SK-N-SH (cell line): Measurements from ENCODE around the gene PDIA5. TPM values are rescaled to one million over a fixed set of nuclear protein-coding genes. Genes with fewer than 3 reads are reported as not detected.
"Not testable (repeated sequence)": the region's sequence is repeated elsewhere in the genome, so short reads cannot be mapped to it uniquely, and the experiment has no call there.

Source experiments
- CTCF ChIA-PET: fragments of 300-600, 350-600 bp; formaldehyde crosslinking; extraction: SDS; loops from one replicate; lab custom pipeline; 2021; lab: Yijun Ruan, JAX
- POLR2A ChIA-PET: fragments of 350-600 bp; sonication (Branson Sonifier 250); formaldehyde crosslinking; extraction: SDS; loops from one replicate; lab custom pipeline; 2020; ENCODE audit warnings: antibody characterized with exemption, inconsistent platforms; lab: Yijun Ruan, JAX
- DNase-seq: peaks from one replicate; pipeline ENCODE4 v3.0.0; 2012
- H2AFZ ChIP-seq: fragments of 200-600 bp; sonication (generic); 2 replicates; pipeline ENCODE4 v1.8.1; 2016; ENCODE audit warnings: antibody characterized with exemption, mild to moderate bottlenecking, low read depth
- H3F3A ChIP-seq: fragments of 200-600 bp; sonication (generic); replicated peaks from 2 replicates; pipeline ENCODE3; 2016; ENCODE audit warnings: antibody characterized with exemption, mild to moderate bottlenecking; ENCODE audit not compliant: insufficient read depth
- H3K27ac ChIP-seq, 2 experiments: fragments of 200-500 bp in 1 of 2; fragments of 200-600 bp in 1 of 2; sonication (Bioruptor generic) in 1 of 2; sonication (generic), shearing (Covaris generic) in 1 of 2; 2 replicates each; pipeline versions ENCODE4 v1.5.1 to v1.6.1; 2014 to 2016; ENCODE audit warnings: low read depth in 2 of 2, inconsistent platforms in 1 of 2, low read length in 1 of 2, mild to moderate bottlenecking in 1 of 2, mixed read lengths in 1 of 2
- H3K27me3 ChIP-seq: fragments of 200-600 bp; sonication (generic), shearing (Covaris generic); 2 replicates; pipeline ENCODE4 v1.6.1; 2016; ENCODE audit warnings: mixed run types; ENCODE audit not compliant: insufficient read depth
- H3K36me3 ChIP-seq, 2 experiments: fragments of 200-500 bp in 1 of 2; fragments of 200-600 bp in 1 of 2; sonication (Bioruptor generic) in 1 of 2; sonication (generic) in 1 of 2; replicated peaks in 1 of 2; 2 replicates each; pipeline versions ENCODE3 to v1.5.1; 2014 to 2016; ENCODE audit warnings: low read length in 1 of 2, mild to moderate bottlenecking in 1 of 2; ENCODE audit not compliant: insufficient read depth in 2 of 2, control insufficient read depth in 1 of 2
- H3K4me1 ChIP-seq, 2 experiments: fragments of 200-500 bp in 1 of 2; fragments of 200-600 bp in 1 of 2; sonication (Bioruptor generic) in 1 of 2; sonication (generic), shearing (Covaris generic) in 1 of 2; 2 replicates each; pipeline versions ENCODE4 v1.5.1 to v1.6.1; 2014 to 2016; ENCODE audit warnings: low read depth in 1 of 2, low read length in 1 of 2, mixed run types in 1 of 2; ENCODE audit not compliant: insufficient read depth in 2 of 2, control insufficient read depth in 1 of 2
- H3K4me2 ChIP-seq: fragments of 200-600 bp; sonication (generic), shearing (Covaris generic); 2 replicates; pipeline ENCODE4 v1.6.1; 2017; ENCODE audit warnings: mixed run types
- H3K4me3 ChIP-seq, 2 experiments: fragments of 200-500 bp in 1 of 2; fragments of 200-600 bp in 1 of 2; sonication (Bioruptor generic) in 1 of 2; sonication (generic), shearing (Covaris generic) in 1 of 2; 2 replicates each; pipeline versions ENCODE4 v1.5.1 to v1.8.1; 2014 to 2016; ENCODE audit warnings: low read depth in 2 of 2, inconsistent platforms in 1 of 2, low read length in 1 of 2, mild to moderate bottlenecking in 1 of 2, mixed read lengths in 1 of 2, moderate library complexity in 1 of 2
- H3K79me2 ChIP-seq: fragments of 200-600 bp; sonication (generic); 2 replicates; pipeline ENCODE4 v1.8.1; 2017; ENCODE audit warnings: mild to moderate bottlenecking; ENCODE audit not compliant: insufficient read depth
- H3K9ac ChIP-seq: fragments of 200-600 bp; sonication (generic); 2 replicates; pipeline ENCODE4 v1.6.1; 2017; ENCODE audit warnings: mixed run types
- H3K9me2 ChIP-seq: fragments of 200-600 bp; sonication (generic); 2 replicates; pipeline ENCODE4 v1.6.1; 2017; ENCODE audit warnings: mixed run types
- H3K9me3 ChIP-seq: fragments of 200-600 bp; sonication (generic); 2 replicates; pipeline ENCODE4 v1.6.1; 2017; ENCODE audit warnings: mixed run types, mild to moderate bottlenecking, moderate library complexity
- H4K20me1 ChIP-seq: fragments of 200-600 bp; sonication (generic); 2 replicates; pipeline ENCODE4 v1.6.1; 2017; ENCODE audit warnings: mild to moderate bottlenecking, mixed run types; ENCODE audit not compliant: insufficient read depth
- ELF1 ChIP-seq: IDR thresholded peaks from 2 replicates; pipeline ENCODE4 v1.4.0; 2012
- EZH2phosphoT487 ChIP-seq: fragments of 200-600 bp; sonication (generic); IDR thresholded peaks from 2 replicates; pipeline ENCODE4 v1.6.1; 2017; ENCODE audit warnings: low read depth, mixed run types, mild to moderate bottlenecking, antibody characterized with exemption, moderate library complexity, borderline replicate concordance
- FOSL2 ChIP-seq: IDR thresholded peaks from 2 replicates; pipeline ENCODE4 v1.4.0; 2012; ENCODE audit warnings: low read depth, mild to moderate bottlenecking, moderate library complexity, borderline replicate concordance
- GABPA ChIP-seq: IDR thresholded peaks from 2 replicates; pipeline ENCODE4 v1.4.0; 2012; ENCODE audit warnings: low read depth, mild to moderate bottlenecking
- GATA2 ChIP-seq: sonication (generic); formaldehyde crosslinking; IDR thresholded peaks from 2 replicates; pipeline ENCODE4 v1.5.0; 2020; ENCODE audit warnings: mild to moderate bottlenecking, missing genetic modification reagents
- JUND ChIP-seq: IDR thresholded peaks from 2 replicates; pipeline ENCODE4 v1.4.0; 2012
- MXI1 ChIP-seq: IDR thresholded peaks from 2 replicates; pipeline ENCODE4 v1.6.1; 2012; ENCODE audit warnings: mild to moderate bottlenecking, low read depth, low read length, improper control_type of control experiment
- NFIC ChIP-seq: IDR thresholded peaks from 2 replicates; pipeline ENCODE4 v1.4.0; 2012; ENCODE audit warnings: borderline replicate concordance
- NRF1 ChIP-seq: IDR thresholded peaks from 2 replicates; pipeline ENCODE4 v1.6.1; 2012; ENCODE audit warnings: low read depth, mild to moderate bottlenecking, low read length
- RFX5 ChIP-seq: IDR thresholded peaks from 2 replicates; pipeline ENCODE4 v1.6.1; 2012; ENCODE audit warnings: mild to moderate bottlenecking, improper control_type of control experiment, low read length
- RXRA ChIP-seq: IDR thresholded peaks from 2 replicates; pipeline ENCODE4 v1.4.0; 2012; ENCODE audit warnings: low read depth, mild to moderate bottlenecking, borderline replicate concordance
- SIN3A ChIP-seq: IDR thresholded peaks from 2 replicates; pipeline ENCODE4 v1.6.1; 2012; ENCODE audit warnings: low read depth, mild to moderate bottlenecking, low read length, moderate library complexity, borderline replicate concordance
- YY1 ChIP-seq: IDR thresholded peaks from 2 replicates; pipeline ENCODE4 v1.4.0; 2012; ENCODE audit warnings: low read depth, mild to moderate bottlenecking
- WGBS: methylation state at CpG from one replicate; pipeline ENCODE4 v1.1.6; 2017; ENCODE audit warnings: low lambda C conversion rate; 5-methylcytosine and 5-hydroxymethylcytosine counted together
- polyA plus RNA-seq, 3 experiments: library from polyadenylated mRNA; depleted of rRNA; stranded (reverse); fragments of >200 nt; gene quantifications; 2 replicates each; pipeline ENCODE4 v1.2.3, GENCODE V29; 2012
- TF ChIP-seq, protein P1 (sequence below): fragments of 150-350 bp; IDR thresholded peaks from 2 replicates; pipeline ENCODE4 v1.6.1; 2016; ENCODE audit warnings: mild to moderate bottlenecking, low read depth, low read length
- TF ChIP-seq, protein P2 (sequence below): fragments of 200-600 bp; sonication (generic); IDR thresholded peaks from 2 replicates; pipeline ENCODE4 v1.6.1; 2017; ENCODE audit warnings: antibody characterized with exemption, mild to moderate bottlenecking, moderate library complexity
- TF ChIP-seq, protein P3 (sequence below): IDR thresholded peaks from 2 replicates; pipeline ENCODE4; 2012
- TF ChIP-seq, protein P4 (sequence below): IDR thresholded peaks from 2 replicates; pipeline ENCODE4 v1.4.0; 2012; ENCODE audit warnings: low read depth, borderline replicate concordance

PDIA5 gene
- polyA plus RNA-seq, 1 of the 3 experiments (the other 2 are of a cell fraction) = 28.6 TPM

DNA sequence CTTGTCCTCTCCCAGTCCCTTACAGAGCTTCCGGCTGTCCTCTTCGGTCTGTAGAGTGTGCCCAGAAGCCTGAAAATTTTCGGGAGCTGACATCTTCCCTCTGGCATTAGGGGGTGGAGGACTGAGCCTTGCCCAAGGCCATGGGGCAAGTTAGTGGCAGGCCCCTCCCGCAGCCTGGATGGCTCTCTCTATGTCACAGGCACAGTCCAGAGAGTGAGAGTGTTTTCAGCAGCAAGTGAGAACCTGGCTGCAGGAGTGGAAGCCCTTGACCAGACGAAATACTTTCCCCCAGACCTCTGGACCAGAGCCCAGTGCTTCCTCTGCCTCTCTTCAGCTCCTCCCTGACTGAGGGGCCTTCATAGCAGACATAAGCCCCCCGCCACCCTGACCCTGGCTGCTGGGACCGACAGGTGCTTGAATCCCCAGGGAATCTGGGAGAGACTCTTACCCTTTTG lies 84.5 kb downstream of the PDIA5 start:
- no peaks in the 10 kb centered on the region for H3K9me3 ChIP-seq
- H3K9ac ChIP-seq = no peak overlapping the region
- no peak for DNase-seq
- H3F3A ChIP-seq = no peaks in the 10 kb centered on the region
- no peak overlapping the region for H3K4me2 ChIP-seq
- H3K4me1 ChIP-seq = peaks cover 0 to 19% of the 10 kb centered on the region in 2 experiments; a peak in 1 of 4 replicates
- POLR2A ChIA-PET = no interaction called here
- no peak overlapping the region for H2AFZ ChIP-seq
- no peaks in the 10 kb centered on the region for H3K27me3 ChIP-seq
- WGBS = 95% methylated on average over 5 of the region's 7 CpGs
- H3K4me3 ChIP-seq = no peak overlapping the region
- H4K20me1 ChIP-seq = no peaks in the 10 kb centered on the region
- H3K9me2 ChIP-seq = no peaks in the 10 kb centered on the region
- CTCF ChIA-PET = interaction anchor here (1.1 kb wide), 1 partner anchor 61 kb away, joined by 3 read pairs; no protein-coding TSS in a partner anchor
- peaks cover 4 to 38% of the 10 kb centered on the region in 2 experiments for H3K36me3 ChIP-seq
- no peak overlapping the region for H3K27ac ChIP-seq
- no peaks in the 10 kb centered on the region for H3K79me2 ChIP-seq
- TF ChIP-seq, protein P1, sequence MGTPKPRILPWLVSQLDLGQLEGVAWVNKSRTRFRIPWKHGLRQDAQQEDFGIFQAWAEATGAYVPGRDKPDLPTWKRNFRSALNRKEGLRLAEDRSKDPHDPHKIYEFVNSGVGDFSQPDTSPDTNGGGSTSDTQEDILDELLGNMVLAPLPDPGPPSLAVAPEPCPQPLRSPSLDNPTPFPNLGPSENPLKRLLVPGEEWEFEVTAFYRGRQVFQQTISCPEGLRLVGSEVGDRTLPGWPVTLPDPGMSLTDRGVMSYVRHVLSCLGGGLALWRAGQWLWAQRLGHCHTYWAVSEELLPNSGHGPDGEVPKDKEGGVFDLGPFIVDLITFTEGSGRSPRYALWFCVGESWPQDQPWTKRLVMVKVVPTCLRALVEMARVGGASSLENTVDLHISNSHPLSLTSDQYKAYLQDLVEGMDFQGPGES = no peak
- TF ChIP-seq, protein P2, sequence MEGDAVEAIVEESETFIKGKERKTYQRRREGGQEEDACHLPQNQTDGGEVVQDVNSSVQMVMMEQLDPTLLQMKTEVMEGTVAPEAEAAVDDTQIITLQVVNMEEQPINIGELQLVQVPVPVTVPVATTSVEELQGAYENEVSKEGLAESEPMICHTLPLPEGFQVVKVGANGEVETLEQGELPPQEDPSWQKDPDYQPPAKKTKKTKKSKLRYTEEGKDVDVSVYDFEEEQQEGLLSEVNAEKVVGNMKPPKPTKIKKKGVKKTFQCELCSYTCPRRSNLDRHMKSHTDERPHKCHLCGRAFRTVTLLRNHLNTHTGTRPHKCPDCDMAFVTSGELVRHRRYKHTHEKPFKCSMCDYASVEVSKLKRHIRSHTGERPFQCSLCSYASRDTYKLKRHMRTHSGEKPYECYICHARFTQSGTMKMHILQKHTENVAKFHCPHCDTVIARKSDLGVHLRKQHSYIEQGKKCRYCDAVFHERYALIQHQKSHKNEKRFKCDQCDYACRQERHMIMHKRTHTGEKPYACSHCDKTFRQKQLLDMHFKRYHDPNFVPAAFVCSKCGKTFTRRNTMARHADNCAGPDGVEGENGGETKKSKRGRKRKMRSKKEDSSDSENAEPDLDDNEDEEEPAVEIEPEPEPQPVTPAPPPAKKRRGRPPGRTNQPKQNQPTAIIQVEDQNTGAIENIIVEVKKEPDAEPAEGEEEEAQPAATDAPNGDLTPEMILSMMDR = no peak
- TF ChIP-seq GATA2 (CRISPR knock-in tag) (no peak), MXI1 (no peak), SIN3A (no peak), GABPA (no peak), NFIC (no peak), ELF1 (no peak), RXRA (no peak), JUND (no peak), YY1 (no peak), RFX5 (no peak), EZH2phosphoT487 (no peak), FOSL2 (no peak), NRF1 (no peak)
- TF ChIP-seq, protein P3, sequence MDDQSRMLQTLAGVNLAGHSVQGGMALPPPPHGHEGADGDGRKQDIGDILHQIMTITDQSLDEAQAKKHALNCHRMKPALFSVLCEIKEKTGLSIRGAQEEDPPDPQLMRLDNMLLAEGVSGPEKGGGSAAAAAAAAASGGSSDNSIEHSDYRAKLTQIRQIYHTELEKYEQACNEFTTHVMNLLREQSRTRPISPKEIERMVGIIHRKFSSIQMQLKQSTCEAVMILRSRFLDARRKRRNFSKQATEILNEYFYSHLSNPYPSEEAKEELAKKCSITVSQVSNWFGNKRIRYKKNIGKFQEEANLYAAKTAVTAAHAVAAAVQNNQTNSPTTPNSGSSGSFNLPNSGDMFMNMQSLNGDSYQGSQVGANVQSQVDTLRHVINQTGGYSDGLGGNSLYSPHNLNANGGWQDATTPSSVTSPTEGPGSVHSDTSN = no peak
- TF ChIP-seq, protein P4, sequence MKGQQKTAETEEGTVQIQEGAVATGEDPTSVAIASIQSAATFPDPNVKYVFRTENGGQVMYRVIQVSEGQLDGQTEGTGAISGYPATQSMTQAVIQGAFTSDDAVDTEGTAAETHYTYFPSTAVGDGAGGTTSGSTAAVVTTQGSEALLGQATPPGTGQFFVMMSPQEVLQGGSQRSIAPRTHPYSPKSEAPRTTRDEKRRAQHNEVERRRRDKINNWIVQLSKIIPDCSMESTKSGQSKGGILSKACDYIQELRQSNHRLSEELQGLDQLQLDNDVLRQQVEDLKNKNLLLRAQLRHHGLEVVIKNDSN = no peak

DNA sequence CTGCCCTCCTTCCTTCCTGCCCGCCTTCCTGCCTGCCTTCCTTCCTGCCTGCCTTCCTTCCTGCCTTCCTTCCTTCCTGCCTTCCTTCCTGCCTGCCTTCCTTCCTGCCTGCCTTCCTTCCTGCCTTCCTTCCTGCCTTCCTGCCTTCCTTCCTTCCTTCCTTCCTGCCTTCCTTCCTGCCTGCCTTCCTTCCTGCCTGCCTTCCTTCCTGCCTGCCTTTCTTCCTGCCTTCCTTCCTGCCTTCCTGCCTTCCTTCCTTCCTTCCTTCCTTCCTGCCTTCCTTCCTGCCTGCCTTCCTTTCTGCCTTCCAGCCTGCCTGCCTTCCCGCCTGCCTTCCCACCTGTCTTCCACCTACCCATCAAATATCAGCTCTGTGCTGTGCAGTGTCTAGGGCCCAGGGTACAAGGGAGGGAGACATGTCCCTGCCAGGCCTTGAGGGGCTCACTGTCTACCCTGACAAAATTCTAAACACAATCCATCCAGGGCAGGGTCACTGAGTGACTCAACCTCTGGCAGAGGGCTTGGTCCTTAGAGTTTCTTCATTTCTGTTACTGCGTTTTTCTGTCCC lies 85.1 kb downstream of the PDIA5 start:
- 76% methylated on average over 3 of the region's 3 CpGs for WGBS

More for the DNA sequence above, 85.1 kb downstream of the PDIA5 start:
- POLR2A ChIA-PET, H3K27me3 ChIP-seq, H3K9me3 ChIP-seq, H4K20me1 ChIP-seq, H3K9ac ChIP-seq, H3K4me2 ChIP-seq, H3K9me2 ChIP-seq, H3F3A ChIP-seq, H3K79me2 ChIP-seq, H3K27ac ChIP-seq, H3K4me3 ChIP-seq, DNase-seq, H2AFZ ChIP-seq: not testable (repeated sequence)
- peaks cover 0 to 19% of the 10 kb centered on the region in 2 experiments; a peak in 1 of 4 replicates for H3K4me1 ChIP-seq
- CTCF ChIA-PET = interaction anchor here (1.6 kb wide), 2 partner anchors 10 to 25 kb away, joined by 3 read pairs; no protein-coding TSS in a partner anchor
- H3K36me3 ChIP-seq = peaks cover 4 to 37% of the 10 kb centered on the region in 2 experiments
